22Rv1 (cell line): ENCODE results near the gene CLEC16A.

ENCODE experiments used
- ZFX ChIP-seq: fragments of 450-650 bp; IDR thresholded peaks from 2 replicates; pipeline ENCODE4 v1.6.1; 2017; ENCODE audit warnings: antibody characterized with exemption, borderline replicate concordance
- TF ChIP-seq, protein P1 (sequence below): fragments of 450-650 bp; IDR thresholded peaks from 2 replicates; pipeline ENCODE4 v1.5.1; 2017; ENCODE audit warnings: mild to moderate bottlenecking

GRCh38 chr16:11066261-11066870 is 122.0 kb downstream of the CLEC16A start:
- TF ChIP-seq, protein P1, sequence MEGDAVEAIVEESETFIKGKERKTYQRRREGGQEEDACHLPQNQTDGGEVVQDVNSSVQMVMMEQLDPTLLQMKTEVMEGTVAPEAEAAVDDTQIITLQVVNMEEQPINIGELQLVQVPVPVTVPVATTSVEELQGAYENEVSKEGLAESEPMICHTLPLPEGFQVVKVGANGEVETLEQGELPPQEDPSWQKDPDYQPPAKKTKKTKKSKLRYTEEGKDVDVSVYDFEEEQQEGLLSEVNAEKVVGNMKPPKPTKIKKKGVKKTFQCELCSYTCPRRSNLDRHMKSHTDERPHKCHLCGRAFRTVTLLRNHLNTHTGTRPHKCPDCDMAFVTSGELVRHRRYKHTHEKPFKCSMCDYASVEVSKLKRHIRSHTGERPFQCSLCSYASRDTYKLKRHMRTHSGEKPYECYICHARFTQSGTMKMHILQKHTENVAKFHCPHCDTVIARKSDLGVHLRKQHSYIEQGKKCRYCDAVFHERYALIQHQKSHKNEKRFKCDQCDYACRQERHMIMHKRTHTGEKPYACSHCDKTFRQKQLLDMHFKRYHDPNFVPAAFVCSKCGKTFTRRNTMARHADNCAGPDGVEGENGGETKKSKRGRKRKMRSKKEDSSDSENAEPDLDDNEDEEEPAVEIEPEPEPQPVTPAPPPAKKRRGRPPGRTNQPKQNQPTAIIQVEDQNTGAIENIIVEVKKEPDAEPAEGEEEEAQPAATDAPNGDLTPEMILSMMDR, result no peak
- TF ChIP-seq ZFX, result no peak
